ENCODE data around the gene SIX6. TPM values are rescaled to one million over a fixed set of nuclear protein-coding genes. Genes with fewer than 3 reads are reported as not detected.

Gene SIX6
- total RNA-seq, 1 donor, result not detected

Other genes starting within 250 kb of the SIX6 start
- not detected for gene C14orf39, start 23.1 kb upstream of the SIX6 start, total RNA-seq
- not detected for gene SIX1, start 140.3 kb downstream of the SIX6 start, total RNA-seq
- gene SIX4, start 215.2 kb downstream of the SIX6 start, total RNA-seq, result 0.10 TPM
- 23.2 TPM for gene MNAT1, start 225.6 kb downstream of the SIX6 start, total RNA-seq

All from mononuclear cell (primary cell).